OCI-M2 (cell line): Measurements from ENCODE around the gene PRKAR1B.
"Not testable (repeated sequence)": the region's sequence is repeated elsewhere in the genome, so short reads cannot be mapped to it uniquely, and the experiment has no call there.

Experiments
- DNase-seq: peaks from one replicate; lab custom pipeline; 2025; ENCODE audit not compliant: unreplicated experiment; lab: John Stamatoyannopoulos, UW

The PRKAR1B gene

GRCh38 chr7:628826-629225, 98.3 kb downstream of the PRKAR1B start:
- DNase-seq, result no peak

- DNase-seq, result no peak
Measured at GRCh38 chr7:628402-628763, 98.7 kb downstream of the PRKAR1B start.

- no peak for DNase-seq
Measured at GRCh38 chr7:627661-628401, 99.2 kb downstream of the PRKAR1B start.

- DNase-seq, result no peak
Measured at GRCh38 chr7:625376-625971, 101.6 kb downstream of the PRKAR1B start.

GRCh38 chr7:623464-623863, 103.6 kb downstream of the PRKAR1B start:
- DNase-seq, result no peak

- DNase-seq, result no peak
Measured at GRCh38 chr7:621572-622285, 105.4 kb downstream of the PRKAR1B start.

GRCh38 chr7:620885-621284, 106.2 kb downstream of the PRKAR1B start:
- DNase-seq, result no peak

GRCh38 chr7:620056-620455, 107.0 kb downstream of the PRKAR1B start:
- no peak for DNase-seq

- DNase-seq, result no peak
Measured at GRCh38 chr7:619368-619840, 107.7 kb downstream of the PRKAR1B start.

- no peak for DNase-seq
Measured at GRCh38 chr7:618539-619367, 108.3 kb downstream of the PRKAR1B start.

GRCh38 chr7:617614-618538, 109.2 kb downstream of the PRKAR1B start:
- no peak for DNase-seq

- DNase-seq, result no peak
Measured at GRCh38 chr7:613442-614140, 113.5 kb downstream of the PRKAR1B start.

GRCh38 chr7:611837-612236, 115.2 kb downstream of the PRKAR1B start:
- not testable (repeated sequence) for DNase-seq

GRCh38 chr7:611281-611810, 115.7 kb downstream of the PRKAR1B start:
- no peak for DNase-seq

- no peak for DNase-seq
Measured at GRCh38 chr7:610531-611280, 116.4 kb downstream of the PRKAR1B start.

- DNase-seq, result no peak
Measured at GRCh38 chr7:610141-610530, 116.9 kb downstream of the PRKAR1B start.

GRCh38 chr7:609365-609764, 117.7 kb downstream of the PRKAR1B start:
- no peak for DNase-seq

GRCh38 chr7:608954-609353, 118.1 kb downstream of the PRKAR1B start:
- DNase-seq, result no peak

- DNase-seq, result no peak
Measured at GRCh38 chr7:608361-608760, 118.7 kb downstream of the PRKAR1B start.
